Measurements from ENCODE around the gene PFKL. TPM values are rescaled to one million over a fixed set of nuclear protein-coding genes. Genes with fewer than 3 reads are reported as not detected.
"Not testable (repeated sequence)": the region's sequence is repeated elsewhere in the genome, so short reads cannot be mapped to it uniquely, and the experiment has no call there.

Gene PFKL
- total and polyA plus RNA-seq, 12 donors = 16.6 to 123 (median 94.1) TPM

GRCh38 chr21:44357064-44357837 is 57.4 kb downstream of the PFKL start:
- 82 to 89% (median 85%) methylated on average over 11 to 21 of the region's 21 CpGs for WGBS, 4 donors
- intact Hi-C loops (cut with DNase I) = no loop called here
- Histone ChIP-seq H3K36me3 (replicated peaks in 1 of 2) (no peaks in the 10 kb centered on the region), H3K27me3 (no peaks in the 10 kb centered on the region), H3K9me3 (replicated peaks in 1 of 3) (no peaks in the 10 kb centered on the region), H3K4me3 (no peak overlapping the region), H3K27ac (no peak overlapping the region), H3K4me1 (replicated peaks in 1 of 2) (no peaks in the 10 kb centered on the region)
- DNase-seq = no peak
- TF ChIP-seq CTCF (IDR thresholded peaks at IDR 0.05) (no peak), POLR2A (IDR thresholded peaks at IDR 0.05) (no peak)

- Histone ChIP-seq H3K4me1 (replicated peaks in 1 of 2) (no peaks in the 10 kb centered on the region), H3K27ac (no peak overlapping the region), H3K4me3 (no peak overlapping the region), H3K9me3 (replicated peaks in 1 of 3) (no peaks in the 10 kb centered on the region), H3K36me3 (replicated peaks in 1 of 2) (no peaks in the 10 kb centered on the region), H3K27me3 (no peaks in the 10 kb centered on the region)
- 80 to 82% (median 81%) methylated on average over 8 of the region's 8 CpGs for WGBS, 4 donors
- no peak for TF ChIP-seq POLR2A (IDR thresholded peaks at IDR 0.05)
- TF ChIP-seq CTCF (IDR thresholded peaks at IDR 0.05) = no peak
- intact Hi-C loops (cut with DNase I) = no loop called here
- no peak for DNase-seq
Observed at GRCh38 chr21:44359396-44359795, 59.5 kb downstream of the PFKL start.

- Histone ChIP-seq H3K27ac (no peak overlapping the region), H3K4me3 (no peak overlapping the region), H3K4me1 (replicated peaks in 1 of 2) (no peaks in the 10 kb centered on the region), H3K36me3 (replicated peaks in 1 of 2) (no peaks in the 10 kb centered on the region), H3K9me3 (replicated peaks in 1 of 3) (no peaks in the 10 kb centered on the region), H3K27me3 (no peaks in the 10 kb centered on the region)
- 28 to 48% (median 33%) methylated on average over 8 of the region's 8 CpGs for WGBS, 4 donors
- intact Hi-C loops (cut with DNase I) = no loop called here
- TF ChIP-seq POLR2A (IDR thresholded peaks at IDR 0.05) (no peak), CTCF (IDR thresholded peaks at IDR 0.05) (peak in 1 of 6 experiments; percentile 8)
- DNase-seq = no peak
Observed at GRCh38 chr21:44360159-44360558, 60.3 kb downstream of the PFKL start.

GRCh38 chr21:44361903-44362302 is 62.0 kb downstream of the PFKL start:
- DNase-seq = peak in 1 of 7 donors; percentile 4
- H3K9me3 ChIP-seq (replicated peaks in 1 of 3); H3K27me3 ChIP-seq; H3K4me3 ChIP-seq; H3K4me1 ChIP-seq (replicated peaks in 1 of 2); intact Hi-C loops (cut with DNase I); H3K27ac ChIP-seq; H3K36me3 ChIP-seq (replicated peaks in 1 of 2): not testable (repeated sequence)
- WGBS, 4 donors = 84 to 91% (median 88%) methylated on average over 5 of the region's 5 CpGs

- H3K4me1 ChIP-seq (replicated peaks in 1 of 2) = no peaks in the 10 kb centered on the region
- H3K4me3 ChIP-seq = no peak overlapping the region
- WGBS, 4 donors = 82 to 97% (median 91%) methylated on average over 1 of the region's 1 CpG
- H3K27ac ChIP-seq = no peak overlapping the region
- DNase-seq = no peak
- TF ChIP-seq POLR2A (IDR thresholded peaks at IDR 0.05) = no peak
- TF ChIP-seq CTCF (IDR thresholded peaks at IDR 0.05) = no peak
- intact Hi-C loops (cut with DNase I) = no loop called here
- H3K27me3 ChIP-seq = no peaks in the 10 kb centered on the region
- H3K36me3 ChIP-seq (replicated peaks in 1 of 2) = no peaks in the 10 kb centered on the region
- H3K9me3 ChIP-seq (replicated peaks in 1 of 3) = no peaks in the 10 kb centered on the region
Observed at GRCh38 chr21:44363278-44363677, 63.4 kb downstream of the PFKL start.

All from adrenal gland (tissue), 12 donors.